Measurements from ENCODE around the gene MISP3. TPM values are rescaled to one million over a fixed set of nuclear protein-coding genes. Genes with fewer than 3 reads are reported as not detected.
A peak's percentile ranks its signal among the peaks of the same experiment; 100 is the strongest.

MISP3 gene
- total and polyA plus RNA-seq, 9 of the 15 experiments (the other 6 are each of a cell fraction or from before 2014, with no cell fraction given): 0.25 to 5.6 (median 1.6) TPM

DNA sequence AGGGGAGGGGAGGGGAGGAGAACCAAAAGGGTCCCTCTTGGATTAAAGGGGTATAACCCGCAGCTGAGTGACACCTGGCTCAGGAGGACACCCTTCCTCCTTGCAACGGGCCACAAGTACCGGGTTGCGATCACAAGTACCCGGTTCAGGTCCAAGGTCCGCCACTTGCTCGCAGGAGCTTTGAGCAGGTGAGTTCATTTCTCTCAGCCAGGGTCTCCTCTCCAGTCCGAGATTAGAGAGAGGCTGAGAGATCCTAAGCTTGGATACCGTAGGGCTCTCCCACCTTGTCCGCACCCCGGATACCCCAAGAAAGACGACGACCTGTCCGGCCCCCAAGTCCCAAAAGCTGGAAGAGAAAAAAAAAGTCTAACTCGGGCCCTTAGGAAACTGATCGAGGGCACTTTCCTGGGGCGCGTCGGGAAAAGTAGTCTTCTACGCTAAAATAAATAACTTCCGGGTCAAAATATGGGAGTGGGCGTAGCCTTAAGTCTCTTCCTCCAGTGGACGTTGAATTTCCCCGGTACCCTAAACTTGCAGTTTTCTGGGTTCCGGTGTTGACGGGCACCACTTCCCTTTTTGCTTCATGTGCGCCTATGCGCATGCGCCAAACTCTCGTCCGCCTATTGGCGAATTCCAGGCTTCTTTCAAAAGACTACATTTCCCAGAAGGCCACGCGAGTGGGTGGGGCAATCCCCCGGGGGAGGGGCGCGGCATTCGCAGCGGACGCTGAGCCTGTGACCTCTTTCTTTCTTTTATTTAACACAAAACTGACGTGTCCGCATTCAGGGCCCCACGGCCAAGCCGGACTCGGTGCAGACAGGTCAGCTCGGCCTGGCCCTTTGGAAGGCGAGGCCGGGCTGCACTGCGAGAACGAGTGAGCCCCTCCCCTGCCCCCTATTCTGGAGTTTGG, 8.6 kb downstream of the MISP3 start (continued):
- TF ChIP-seq, protein P1, sequence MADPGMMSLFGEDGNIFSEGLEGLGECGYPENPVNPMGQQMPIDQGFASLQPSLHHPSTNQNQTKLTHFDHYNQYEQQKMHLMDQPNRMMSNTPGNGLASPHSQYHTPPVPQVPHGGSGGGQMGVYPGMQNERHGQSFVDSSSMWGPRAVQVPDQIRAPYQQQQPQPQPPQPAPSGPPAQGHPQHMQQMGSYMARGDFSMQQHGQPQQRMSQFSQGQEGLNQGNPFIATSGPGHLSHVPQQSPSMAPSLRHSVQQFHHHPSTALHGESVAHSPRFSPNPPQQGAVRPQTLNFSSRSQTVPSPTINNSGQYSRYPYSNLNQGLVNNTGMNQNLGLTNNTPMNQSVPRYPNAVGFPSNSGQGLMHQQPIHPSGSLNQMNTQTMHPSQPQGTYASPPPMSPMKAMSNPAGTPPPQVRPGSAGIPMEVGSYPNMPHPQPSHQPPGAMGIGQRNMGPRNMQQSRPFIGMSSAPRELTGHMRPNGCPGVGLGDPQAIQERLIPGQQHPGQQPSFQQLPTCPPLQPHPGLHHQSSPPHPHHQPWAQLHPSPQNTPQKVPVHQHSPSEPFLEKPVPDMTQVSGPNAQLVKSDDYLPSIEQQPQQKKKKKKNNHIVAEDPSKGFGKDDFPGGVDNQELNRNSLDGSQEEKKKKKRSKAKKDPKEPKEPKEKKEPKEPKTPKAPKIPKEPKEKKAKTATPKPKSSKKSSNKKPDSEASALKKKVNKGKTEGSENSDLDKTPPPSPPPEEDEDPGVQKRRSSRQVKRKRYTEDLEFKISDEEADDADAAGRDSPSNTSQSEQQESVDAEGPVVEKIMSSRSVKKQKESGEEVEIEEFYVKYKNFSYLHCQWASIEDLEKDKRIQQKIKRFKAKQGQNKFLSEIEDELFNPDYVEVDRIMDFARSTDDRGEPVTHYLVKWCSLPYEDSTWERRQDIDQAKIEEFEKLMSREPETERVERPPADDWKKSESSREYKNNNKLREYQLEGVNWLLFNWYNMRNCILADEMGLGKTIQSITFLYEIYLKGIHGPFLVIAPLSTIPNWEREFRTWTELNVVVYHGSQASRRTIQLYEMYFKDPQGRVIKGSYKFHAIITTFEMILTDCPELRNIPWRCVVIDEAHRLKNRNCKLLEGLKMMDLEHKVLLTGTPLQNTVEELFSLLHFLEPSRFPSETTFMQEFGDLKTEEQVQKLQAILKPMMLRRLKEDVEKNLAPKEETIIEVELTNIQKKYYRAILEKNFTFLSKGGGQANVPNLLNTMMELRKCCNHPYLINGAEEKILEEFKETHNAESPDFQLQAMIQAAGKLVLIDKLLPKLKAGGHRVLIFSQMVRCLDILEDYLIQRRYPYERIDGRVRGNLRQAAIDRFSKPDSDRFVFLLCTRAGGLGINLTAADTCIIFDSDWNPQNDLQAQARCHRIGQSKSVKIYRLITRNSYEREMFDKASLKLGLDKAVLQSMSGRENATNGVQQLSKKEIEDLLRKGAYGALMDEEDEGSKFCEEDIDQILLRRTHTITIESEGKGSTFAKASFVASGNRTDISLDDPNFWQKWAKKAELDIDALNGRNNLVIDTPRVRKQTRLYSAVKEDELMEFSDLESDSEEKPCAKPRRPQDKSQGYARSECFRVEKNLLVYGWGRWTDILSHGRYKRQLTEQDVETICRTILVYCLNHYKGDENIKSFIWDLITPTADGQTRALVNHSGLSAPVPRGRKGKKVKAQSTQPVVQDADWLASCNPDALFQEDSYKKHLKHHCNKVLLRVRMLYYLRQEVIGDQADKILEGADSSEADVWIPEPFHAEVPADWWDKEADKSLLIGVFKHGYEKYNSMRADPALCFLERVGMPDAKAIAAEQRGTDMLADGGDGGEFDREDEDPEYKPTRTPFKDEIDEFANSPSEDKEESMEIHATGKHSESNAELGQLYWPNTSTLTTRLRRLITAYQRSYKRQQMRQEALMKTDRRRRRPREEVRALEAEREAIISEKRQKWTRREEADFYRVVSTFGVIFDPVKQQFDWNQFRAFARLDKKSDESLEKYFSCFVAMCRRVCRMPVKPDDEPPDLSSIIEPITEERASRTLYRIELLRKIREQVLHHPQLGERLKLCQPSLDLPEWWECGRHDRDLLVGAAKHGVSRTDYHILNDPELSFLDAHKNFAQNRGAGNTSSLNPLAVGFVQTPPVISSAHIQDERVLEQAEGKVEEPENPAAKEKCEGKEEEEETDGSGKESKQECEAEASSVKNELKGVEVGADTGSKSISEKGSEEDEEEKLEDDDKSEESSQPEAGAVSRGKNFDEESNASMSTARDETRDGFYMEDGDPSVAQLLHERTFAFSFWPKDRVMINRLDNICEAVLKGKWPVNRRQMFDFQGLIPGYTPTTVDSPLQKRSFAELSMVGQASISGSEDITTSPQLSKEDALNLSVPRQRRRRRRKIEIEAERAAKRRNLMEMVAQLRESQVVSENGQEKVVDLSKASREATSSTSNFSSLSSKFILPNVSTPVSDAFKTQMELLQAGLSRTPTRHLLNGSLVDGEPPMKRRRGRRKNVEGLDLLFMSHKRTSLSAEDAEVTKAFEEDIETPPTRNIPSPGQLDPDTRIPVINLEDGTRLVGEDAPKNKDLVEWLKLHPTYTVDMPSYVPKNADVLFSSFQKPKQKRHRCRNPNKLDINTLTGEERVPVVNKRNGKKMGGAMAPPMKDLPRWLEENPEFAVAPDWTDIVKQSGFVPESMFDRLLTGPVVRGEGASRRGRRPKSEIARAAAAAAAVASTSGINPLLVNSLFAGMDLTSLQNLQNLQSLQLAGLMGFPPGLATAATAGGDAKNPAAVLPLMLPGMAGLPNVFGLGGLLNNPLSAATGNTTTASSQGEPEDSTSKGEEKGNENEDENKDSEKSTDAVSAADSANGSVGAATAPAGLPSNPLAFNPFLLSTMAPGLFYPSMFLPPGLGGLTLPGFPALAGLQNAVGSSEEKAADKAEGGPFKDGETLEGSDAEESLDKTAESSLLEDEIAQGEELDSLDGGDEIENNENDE (IDR thresholded peaks at IDR 0.05; ENCODE audit: low read depth, low read length): no peak
- TF ChIP-seq, protein P2, sequence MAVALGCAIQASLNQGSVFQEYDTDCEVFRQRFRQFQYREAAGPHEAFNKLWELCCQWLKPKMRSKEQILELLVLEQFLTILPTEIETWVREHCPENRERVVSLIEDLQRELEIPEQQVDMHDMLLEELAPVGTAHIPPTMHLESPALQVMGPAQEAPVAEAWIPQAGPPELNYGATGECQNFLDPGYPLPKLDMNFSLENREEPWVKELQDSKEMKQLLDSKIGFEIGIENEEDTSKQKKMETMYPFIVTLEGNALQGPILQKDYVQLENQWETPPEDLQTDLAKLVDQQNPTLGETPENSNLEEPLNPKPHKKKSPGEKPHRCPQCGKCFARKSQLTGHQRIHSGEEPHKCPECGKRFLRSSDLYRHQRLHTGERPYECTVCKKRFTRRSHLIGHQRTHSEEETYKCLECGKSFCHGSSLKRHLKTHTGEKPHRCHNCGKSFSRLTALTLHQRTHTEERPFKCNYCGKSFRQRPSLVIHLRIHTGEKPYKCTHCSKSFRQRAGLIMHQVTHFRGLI (CRISPR knock-in tag; IDR thresholded peaks at IDR 0.05): no peak
- TF ChIP-seq, protein P3, sequence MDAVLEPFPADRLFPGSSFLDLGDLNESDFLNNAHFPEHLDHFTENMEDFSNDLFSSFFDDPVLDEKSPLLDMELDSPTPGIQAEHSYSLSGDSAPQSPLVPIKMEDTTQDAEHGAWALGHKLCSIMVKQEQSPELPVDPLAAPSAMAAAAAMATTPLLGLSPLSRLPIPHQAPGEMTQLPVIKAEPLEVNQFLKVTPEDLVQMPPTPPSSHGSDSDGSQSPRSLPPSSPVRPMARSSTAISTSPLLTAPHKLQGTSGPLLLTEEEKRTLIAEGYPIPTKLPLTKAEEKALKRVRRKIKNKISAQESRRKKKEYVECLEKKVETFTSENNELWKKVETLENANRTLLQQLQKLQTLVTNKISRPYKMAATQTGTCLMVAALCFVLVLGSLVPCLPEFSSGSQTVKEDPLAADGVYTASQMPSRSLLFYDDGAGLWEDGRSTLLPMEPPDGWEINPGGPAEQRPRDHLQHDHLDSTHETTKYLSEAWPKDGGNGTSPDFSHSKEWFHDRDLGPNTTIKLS (IDR thresholded peaks at IDR 0.05; ENCODE audit: borderline replicate concordance, low read depth): peak; percentile 93
- TF ChIP-seq NCOA4 (IDR thresholded peaks at IDR 0.05; ENCODE audit: partially characterized antibody) (no peak), RHOXF2B (CRISPR knock-in tag; conservative IDR thresholded peaks at IDR 0.05) (no peak), MEF2A (IDR thresholded peaks at IDR 0.05; ENCODE audit: control insufficient read depth, low read depth, low read length) (no peak)
- TF ChIP-seq, protein P4, sequence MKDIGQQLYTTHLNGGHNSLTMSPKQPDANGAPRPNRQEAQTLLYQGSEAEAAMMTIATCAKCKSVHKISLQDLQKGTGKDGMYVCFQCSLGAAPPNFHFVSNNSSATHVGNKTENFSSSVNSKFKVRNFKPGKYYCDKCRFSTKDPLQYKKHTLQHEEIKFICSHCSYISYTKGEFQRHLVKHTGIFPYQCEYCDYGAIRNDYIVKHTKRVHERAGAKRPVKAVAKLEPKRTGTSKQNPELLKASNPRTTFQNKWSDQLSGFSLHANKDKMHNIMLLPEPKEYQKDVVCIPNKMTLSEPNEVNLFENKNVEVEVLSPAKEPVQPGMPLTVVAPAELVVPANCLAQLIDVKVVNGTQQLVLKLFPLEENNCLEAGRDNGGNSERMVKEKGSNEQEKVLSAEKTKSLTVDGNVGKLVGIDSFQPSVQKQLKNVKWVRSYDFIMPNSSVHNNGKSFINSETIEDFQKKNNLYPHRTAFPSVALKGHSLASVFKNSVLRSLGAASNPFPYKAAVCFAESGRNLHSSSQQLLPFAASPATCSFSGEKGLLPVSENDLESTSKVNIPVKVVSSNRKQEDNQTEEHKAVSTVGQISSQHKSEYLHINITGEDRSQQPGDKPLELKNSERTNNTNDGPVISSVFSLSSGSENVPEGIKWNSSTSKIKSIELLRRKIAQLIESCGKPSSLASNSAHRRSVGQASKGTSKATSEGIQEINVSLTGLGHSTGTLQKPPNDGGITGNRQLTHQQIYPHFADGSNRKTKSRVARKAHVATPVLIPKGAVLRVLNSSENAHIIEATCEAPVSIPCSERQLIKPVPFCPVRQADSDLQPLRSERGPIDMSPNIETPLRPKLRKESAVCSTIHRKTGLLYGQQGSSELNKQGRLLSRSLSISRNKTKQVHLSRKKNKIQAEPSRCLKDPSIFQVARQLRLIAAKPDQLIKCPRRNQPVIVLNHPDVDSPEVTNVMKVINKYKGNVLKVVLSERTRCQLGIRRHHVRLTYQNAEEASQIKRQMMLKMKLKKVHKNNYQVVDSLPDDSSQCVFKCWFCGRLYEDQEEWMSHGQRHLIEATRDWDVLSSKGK (CRISPR knock-in tag; IDR thresholded peaks at IDR 0.05): no peak
